Urothelium cell line (cell line): ENCODE measurements around the gene SORT1.
"Not testable (repeated sequence)": the region's sequence is repeated elsewhere in the genome, so short reads cannot be mapped to it uniquely, and the experiment has no call there.

Experiments used
- DNase-seq: peaks from one replicate; pipeline ENCODE4 v3.0.0; 2011; ENCODE audit warnings: low spot score, mixed read lengths
- FAIRE-seq: peaks from 2 replicates; lab custom pipeline; 2011; peaks lifted over from hg19 to GRCh38; lab: Jason Lieb, UNC

SORT1 gene

DNA sequence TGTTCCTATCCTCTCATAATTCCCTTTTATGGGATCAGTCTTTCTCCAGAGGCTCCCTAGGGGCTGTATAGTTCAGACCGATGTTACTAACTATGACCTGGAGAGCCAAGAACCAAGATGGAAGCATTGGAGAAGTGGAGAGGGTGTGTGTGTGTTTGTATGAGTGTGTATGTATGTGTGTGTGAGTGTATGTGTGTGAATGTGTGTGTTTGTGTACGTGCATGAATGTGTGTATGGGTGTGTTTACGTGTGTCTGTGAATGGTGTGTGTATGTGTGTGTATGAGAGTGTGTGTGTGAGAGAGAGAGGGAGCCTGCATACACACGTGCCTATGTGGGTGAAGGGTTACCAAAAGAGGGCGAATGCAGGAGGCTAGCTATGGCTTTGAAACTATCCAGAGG lies 95.8 kb downstream of the SORT1 start:
- peak; percentile 37 for FAIRE-seq
- no peak for DNase-seq

GRCh38 chr1:109300650-109301151 lies 97.0 kb downstream of the SORT1 start:
- DNase-seq (no peak), FAIRE-seq (no peak)

DNA sequence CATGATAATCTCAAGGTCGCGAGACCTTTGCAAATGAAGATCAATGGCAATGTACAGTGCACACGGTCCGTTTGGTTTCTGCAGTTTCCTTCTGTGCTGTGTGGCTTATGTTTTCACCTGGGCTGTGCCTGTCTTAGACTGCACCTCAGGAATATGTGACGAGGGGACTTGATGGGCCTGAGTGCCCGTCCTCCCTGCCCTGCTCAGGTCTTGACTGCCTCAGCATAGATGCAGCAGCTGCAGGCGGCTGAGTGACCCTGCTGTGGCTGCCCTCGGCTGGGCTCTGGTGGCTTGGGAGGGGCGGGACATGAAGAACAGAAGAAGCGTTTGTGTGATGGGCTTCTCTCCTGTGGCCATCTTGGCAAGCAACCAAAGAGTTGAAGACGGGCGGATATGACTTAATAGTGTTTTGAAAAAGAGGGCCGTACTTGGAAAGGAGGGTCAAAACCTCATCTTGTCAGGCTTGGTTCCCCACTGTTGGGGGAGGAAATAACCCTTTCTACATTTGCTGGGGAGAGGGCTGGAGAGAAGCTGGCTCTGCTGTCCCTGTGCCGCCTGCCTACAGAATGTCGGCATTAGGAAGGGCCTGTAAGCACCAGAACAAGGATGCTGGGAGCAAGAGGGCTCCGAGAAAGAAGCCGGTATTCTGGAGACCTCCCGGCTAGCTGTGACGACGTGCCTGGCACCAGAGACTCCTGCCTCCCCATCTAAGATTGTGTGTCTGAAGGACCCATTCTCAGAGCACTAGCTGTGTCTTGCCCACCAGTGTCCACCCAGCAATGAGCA lies 98.0 kb downstream of the SORT1 start:
- FAIRE-seq (no peak), DNase-seq (peak; percentile 70)

GRCh38 chr1:109298666-109299557 lies 98.8 kb downstream of the SORT1 start:
- FAIRE-seq: peak; percentile 82
- peak; percentile 70 for DNase-seq

DNA sequence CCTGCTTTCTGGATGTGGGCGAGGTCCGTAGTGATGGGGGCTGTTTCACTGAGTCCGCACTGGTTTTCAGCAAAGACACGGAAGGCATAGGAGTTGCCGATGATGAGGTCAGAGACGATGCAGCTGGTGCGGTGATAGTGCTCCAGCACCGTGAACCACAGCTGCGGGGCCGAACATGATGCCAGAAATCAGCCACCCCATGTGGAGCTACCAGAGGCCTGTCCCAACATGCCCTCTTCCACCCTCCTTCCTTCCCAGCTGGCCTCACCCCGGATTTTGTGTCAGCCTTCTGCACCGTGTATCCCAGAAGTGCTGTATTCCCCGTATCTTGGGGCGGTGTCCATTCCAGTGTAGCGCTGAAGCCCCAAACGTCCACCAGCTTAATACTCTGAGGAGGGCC lies 100.9 kb downstream of the SORT1 start:
- FAIRE-seq (no peak), DNase-seq (no peak)

DNA sequence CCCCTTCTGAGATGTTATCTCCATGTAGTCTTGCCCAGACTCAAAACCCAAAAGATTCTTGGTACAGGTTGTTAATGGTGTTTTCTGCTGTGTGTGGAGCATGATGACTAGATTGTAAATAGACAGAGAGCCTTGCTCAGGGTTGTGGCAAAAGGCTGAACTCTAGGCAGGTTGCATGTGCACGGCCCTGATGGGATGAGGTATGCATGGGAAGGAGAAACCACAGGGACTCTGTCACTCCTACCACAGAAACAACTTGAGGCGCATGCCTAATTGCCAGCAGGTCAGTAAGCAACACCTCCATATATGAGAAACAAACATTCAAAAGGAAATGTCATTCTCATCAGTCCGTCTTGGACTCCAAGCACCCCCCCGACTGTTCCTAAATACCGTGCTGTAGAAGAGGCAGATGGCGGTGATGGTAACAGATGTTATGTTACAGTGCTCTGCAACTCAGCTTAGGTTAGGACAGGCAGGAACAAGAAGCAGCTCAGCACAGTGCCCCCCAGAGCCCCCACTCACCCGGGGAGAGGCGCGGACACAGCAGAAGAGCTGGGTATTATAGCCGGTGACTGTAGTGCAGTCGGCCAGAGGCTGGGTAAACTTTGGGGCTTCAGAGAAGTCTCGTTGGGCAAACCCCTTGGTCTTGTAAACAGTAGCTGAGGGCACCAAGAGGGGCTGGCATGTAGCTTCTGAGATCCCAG lies 101.9 kb downstream of the SORT1 start:
- DNase-seq (no peak), FAIRE-seq (no peak)

GRCh38 chr1:109294481-109294880 lies 103.2 kb downstream of the SORT1 start:
- FAIRE-seq (no peak), DNase-seq (no peak)

GRCh38 chr1:109293026-109293425 lies 104.7 kb downstream of the SORT1 start:
- no peak for FAIRE-seq

DNA sequence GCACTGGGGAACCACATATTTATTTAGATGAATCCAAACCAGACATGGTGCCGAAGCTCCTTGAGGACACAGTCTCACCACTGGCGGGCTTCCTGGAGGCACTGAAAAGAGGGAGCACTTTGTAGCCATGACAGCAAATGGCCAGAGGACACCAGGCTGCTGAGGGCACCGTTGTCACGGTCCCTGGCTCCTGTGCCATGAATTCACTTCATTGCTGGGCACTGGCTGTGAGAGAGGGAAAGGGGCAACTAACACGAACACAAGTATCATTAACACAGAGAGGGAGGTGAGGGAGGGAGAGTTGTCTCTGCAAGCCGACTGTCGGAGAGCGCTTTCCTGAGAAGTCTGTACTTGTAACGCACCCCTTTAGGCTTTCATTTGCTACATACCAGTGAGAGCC lies 105.4 kb downstream of the SORT1 start:
- no peak for FAIRE-seq
- no peak for DNase-seq

More at GRCh38 chr1:109293026-109293425, 104.7 kb downstream of the SORT1 start:
- DNase-seq: no peak

GRCh38 chr1:109290998-109291397 lies 106.7 kb downstream of the SORT1 start:
- DNase-seq: no peak
- FAIRE-seq: no peak

DNA sequence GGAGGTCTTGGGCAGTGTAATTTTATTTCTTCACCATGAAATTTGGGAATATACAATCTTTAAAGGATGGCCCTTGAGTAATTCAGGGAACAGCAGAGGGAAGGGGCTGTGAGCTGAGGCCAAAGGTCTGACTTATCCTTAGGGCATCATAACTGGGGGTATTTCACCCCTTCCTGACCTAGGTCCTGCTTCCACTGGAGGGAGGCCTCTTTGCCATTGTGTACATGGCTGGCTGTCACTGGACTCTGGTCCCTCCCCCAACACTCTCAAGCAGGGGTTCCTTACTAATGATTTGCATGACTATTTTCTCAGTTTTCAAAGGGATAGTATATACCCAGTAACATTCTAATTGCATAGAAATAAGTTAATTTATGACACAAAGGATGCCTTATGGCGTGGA lies 107.6 kb downstream of the SORT1 start:
- FAIRE-seq (no peak), DNase-seq (no peak)

DNA sequence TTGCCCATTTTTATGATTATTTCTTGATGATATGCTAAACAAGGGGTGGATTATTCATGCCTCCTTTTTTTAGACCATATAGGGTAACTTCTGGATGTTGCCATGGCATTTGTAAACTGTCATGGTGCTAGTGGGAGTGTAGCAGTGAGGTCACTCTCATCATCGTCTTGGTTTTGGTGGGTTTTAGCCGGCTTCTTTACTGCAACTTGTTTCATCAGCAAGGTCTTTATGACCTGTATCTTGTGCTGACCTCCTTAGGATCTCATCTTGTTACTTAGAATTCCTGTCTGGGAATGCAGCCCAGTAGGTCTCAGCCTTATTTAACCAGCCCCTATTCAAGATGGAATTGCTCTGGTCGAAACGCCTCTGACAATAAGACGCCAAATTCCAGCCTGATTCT lies 111.0 kb downstream of the SORT1 start:
- FAIRE-seq, DNase-seq: not testable (repeated sequence)

GRCh38 chr1:109283748-109284600 lies 113.7 kb downstream of the SORT1 start:
- DNase-seq (no peak), FAIRE-seq (no peak)

DNA sequence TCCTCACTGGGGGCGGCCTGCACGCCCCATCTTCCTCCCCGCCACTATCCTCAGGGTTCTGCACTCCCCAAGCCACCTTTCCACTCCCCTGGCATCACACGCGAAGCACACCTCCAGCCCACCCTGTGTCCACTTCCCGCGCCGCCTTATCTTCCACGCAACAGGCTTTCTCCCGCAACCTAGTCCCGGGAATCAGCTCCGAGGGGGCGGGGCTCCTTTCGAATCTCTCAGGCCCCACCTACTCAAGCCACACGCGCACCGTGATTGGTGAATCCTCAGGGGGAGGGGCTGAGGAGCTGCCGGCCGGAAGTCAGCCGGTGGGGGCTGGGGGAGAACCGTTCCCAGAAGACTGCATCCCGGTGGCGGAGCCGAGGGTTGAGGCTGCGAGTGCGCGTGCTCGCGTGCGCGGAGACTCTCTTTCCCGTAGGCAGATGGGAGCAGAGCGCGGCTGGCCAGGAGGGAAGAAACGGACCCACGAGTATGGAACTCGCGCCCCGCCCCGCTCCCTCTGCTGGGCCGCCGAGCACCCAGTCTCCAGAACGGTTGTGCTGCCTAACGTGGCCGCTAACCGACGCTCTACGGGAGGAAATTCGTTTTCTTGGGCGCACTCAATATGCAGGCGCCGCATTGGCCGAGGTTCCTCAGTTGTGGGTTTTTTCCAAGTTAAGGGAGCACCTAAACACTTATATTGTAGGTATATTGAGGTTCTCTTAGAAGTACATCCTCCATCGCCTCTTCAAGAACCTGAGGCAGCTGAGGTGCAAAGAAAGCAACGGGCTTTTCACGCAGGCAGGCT lies 114.6 kb downstream of the SORT1 start, which contains the start of gene PSRC1:
Gene PSRC1, minus strand, starts transcription at position 194 of the 796 bp plus-strand sequence.
- FAIRE-seq (peak; percentile 75), DNase-seq (peak; percentile 99)

- FAIRE-seq: no peak
- no peak for DNase-seq
Measured at GRCh38 chr1:109282497-109282951, 115.2 kb downstream of the SORT1 start.

DNA sequence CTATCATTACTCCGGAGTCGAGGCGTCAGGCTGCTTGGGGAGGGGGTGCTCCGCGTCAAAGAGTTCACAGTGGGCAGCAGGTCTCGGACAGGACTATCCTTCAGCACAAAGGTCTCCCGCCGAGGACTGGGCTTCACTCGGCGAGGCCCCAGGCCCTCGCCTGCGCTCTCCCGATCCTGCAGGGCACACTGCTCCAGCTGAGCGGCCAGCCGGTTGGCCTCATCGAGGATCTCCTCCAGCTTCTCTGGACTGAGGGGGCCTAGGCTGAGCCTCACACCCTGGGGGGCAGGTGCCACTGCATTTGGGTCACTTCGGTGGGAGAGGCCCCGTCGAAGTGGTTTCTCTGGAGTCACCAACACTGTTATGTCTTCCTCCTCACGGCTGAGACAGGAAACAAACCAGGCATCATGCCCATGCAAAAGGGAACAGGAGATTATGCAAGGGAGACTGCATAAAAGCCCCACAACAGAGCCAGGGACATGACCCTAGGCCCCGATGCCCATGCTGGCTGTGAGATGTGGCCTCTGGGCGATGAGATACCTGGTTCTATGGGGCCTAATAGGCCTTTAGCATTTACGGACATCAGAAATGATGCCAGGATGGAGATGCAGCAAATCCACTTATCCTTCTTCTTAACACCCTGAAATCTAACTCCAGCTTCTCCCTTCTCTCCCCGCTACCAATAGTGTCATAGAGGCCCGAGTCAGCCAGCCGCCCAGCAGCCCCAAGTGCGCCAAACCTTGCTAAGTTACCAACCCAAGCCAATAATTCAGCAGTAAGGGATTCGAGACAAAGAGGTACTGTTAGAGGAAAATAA lies 115.8 kb downstream of the SORT1 start:
- FAIRE-seq (no peak), DNase-seq (no peak)

GRCh38 chr1:109280862-109281261 lies 116.9 kb downstream of the SORT1 start:
- DNase-seq: no peak
- FAIRE-seq: no peak

DNA sequence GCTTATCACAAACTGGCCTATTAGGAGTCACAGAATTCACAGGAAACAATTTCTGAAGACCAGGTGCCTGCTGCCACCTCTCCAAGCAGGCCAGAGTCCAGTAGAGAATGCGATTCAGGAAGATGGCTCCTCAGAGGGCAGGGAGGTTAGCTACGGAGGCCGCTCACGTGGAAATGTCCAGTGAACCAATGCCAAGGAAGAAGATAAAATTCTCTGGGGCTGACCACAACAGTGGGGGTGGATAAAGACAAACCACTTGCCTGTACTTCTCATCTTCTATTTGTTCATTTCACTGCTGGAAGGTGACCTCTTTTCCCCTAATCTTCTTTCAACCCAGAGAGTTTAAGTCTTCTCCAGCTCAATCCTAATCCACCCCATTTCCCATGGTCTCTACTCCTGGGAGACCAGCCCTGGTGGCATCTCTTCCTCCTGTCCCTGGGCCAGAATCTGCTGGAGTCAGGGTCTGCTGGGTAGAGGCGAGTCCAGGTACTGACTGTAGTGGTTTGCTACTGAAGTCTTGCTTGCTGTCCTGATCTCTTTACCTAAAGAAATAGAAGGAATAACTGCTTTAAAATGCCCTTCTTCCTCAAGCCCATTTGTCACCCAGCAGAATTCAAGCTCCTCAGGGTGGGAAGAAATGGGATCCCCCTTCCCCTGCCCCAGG lies 118.0 kb downstream of the SORT1 start:
- no peak for FAIRE-seq
- DNase-seq: no peak
